ENCODE measurements around the gene ARHGEF3.
"Not testable (repeated sequence)": the region's sequence is repeated elsewhere in the genome, so short reads cannot be mapped to it uniquely, and the experiment has no call there.

ARHGEF3 gene

GRCh38 chr3:56748663-56749231, 53.0 kb downstream of the ARHGEF3 start:
- in situ Hi-C loops (cut with HindIII; ENCODE audit: low sequenced_read_pairs) = no loop called here

DNA sequence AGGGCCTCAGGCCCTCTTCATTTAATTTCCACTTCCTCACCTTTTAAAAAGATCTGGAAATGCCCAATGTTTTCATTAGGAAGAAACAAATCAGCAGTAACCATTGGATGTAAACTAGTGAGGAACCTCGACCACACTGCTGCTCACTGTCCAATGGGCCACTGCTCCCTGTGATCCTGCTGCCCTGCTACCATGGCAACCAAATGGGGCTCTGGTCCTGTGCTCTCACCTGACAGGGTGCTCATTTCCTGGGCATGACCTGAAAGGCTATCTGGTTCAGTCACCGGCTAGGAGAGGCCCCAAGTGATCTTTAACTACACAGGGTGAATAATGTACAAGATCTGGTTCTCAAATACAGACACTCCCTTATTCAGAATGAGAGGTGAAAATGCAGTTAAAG, 54.6 kb downstream of the ARHGEF3 start:
- in situ Hi-C loops (cut with HindIII; ENCODE audit: low sequenced_read_pairs) = no loop called here

DNA sequence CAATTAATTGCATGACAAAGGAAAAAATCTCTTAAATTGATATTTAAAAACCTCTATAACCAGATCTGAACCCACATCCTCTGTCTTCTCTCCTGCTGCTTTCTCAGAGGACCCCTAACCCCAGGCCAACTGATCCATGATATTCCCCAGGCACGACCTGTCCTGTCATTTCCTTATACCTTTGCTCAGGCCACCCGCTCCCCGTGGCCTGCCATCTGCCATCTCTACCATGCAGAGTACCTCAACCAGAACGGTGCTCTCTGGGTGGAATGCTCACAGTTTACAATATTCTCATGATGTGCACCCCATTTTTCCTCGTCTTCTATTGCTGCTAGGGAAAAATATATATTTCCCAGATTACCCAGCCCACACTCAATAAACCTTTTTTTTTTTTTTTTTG, 57.7 kb downstream of the ARHGEF3 start:
- in situ Hi-C loops (cut with HindIII; ENCODE audit: low sequenced_read_pairs) = no loop called here

DNA sequence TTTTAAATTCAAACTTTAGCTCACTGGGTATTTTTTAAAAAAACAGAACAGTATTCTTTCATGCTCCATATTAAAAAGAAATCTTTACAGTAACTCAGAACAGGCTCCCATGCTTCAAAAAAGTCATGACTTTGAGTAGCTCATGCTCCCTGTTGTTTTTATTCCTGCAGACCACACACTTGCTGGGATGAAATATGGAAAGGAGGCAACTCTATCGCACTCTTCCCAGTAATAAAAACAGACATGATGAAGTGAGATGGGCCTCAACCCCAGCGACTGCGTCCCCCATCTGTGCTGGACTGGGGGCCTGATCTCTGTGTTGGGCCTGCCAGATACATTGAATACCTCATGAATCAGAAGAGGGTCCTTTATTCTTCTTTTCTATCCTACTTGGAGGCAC, 58.9 kb downstream of the ARHGEF3 start:
- in situ Hi-C loops (cut with HindIII; ENCODE audit: low sequenced_read_pairs) = no loop called here

- in situ Hi-C loops (cut with HindIII; ENCODE audit: low sequenced_read_pairs) = no loop called here
Observed at GRCh38 chr3:56739036-56739435, 62.7 kb downstream of the ARHGEF3 start.

GRCh38 chr3:56737006-56737405, 64.7 kb downstream of the ARHGEF3 start:
- in situ Hi-C loops (cut with HindIII; ENCODE audit: low sequenced_read_pairs) = no loop called here

- in situ Hi-C loops (cut with HindIII; ENCODE audit: low sequenced_read_pairs) = no loop called here
Observed at GRCh38 chr3:56732109-56732508, 69.6 kb downstream of the ARHGEF3 start.

- in situ Hi-C loops (cut with HindIII; ENCODE audit: low sequenced_read_pairs) = no loop called here
Observed at GRCh38 chr3:56725175-56725574, 76.6 kb downstream of the ARHGEF3 start.

GRCh38 chr3:56724676-56725075, 77.1 kb downstream of the ARHGEF3 start:
- in situ Hi-C loops (cut with HindIII; ENCODE audit: low sequenced_read_pairs) = no loop called here

GRCh38 chr3:56720849-56721248, 80.9 kb downstream of the ARHGEF3 start:
- in situ Hi-C loops (cut with HindIII; ENCODE audit: low sequenced_read_pairs) = no loop called here

DNA sequence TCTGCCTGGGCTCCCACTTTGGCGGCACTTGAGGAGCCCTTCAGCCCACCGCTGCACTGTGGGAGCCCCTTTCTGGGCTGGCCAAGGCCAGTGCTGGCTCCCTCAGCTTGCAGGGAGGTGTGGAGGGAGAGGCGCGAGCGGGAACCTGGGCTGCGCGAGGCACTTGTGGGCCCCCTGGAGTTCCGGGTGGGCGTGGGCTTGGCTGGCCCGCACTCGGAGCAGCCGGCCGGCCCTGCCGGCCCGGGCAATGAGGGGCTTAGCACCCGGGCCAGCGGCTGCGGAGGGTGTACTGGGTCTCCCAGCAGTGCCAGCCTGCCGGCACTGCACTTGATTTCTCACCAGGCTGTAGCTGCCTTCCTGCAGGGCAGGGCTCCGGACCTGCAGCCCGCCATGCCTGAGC, 82.9 kb downstream of the ARHGEF3 start:
- in situ Hi-C loops (cut with HindIII; ENCODE audit: low sequenced_read_pairs) = not testable (repeated sequence)

GRCh38 chr3:56711344-56711743, 90.4 kb downstream of the ARHGEF3 start:
- in situ Hi-C loops (cut with HindIII; ENCODE audit: low sequenced_read_pairs) = no loop called here

DNA sequence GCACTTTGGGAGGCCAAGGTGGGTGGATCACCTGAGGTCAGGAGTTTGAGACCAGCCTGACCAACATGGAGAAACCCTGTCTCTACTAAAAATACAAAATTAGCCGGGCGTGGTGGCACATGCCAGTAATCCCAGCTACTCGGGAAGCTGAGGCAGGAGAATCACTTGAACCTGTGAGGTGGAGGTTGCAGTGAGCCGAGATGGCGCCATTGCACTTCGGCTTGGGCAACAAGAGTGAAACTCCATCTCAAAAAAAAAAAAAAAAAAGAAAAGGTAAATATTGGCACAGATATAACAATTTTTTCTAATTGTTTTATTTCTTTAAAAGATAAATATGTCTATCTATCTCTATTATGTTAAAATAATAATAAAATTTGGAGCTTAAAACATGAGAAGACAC, 94.3 kb downstream of the ARHGEF3 start:
- in situ Hi-C loops (cut with HindIII; ENCODE audit: low sequenced_read_pairs) = not testable (repeated sequence)

DNA sequence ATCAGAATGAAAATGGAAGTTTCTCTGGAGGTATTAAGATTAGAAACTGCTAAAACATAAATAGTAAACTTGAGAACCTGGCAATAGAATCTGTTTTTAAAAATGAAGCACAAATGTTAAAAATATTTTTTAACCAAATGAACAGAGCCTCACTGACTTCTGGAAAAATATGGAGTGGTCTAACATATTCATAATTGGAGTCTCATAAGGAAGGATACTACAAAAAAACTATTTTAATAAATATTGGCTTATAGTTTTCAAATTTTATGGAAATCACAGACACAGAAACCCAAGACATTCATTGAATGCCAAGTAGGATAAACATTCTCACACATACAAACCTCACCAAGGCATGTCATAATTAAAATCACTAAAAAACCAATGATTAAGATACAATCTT, 95.1 kb downstream of the ARHGEF3 start:
- in situ Hi-C loops (cut with HindIII; ENCODE audit: low sequenced_read_pairs) = no loop called here

- in situ Hi-C loops (cut with HindIII; ENCODE audit: low sequenced_read_pairs) = no loop called here
Observed at GRCh38 chr3:56704706-56705105, 97.0 kb downstream of the ARHGEF3 start.

- in situ Hi-C loops (cut with HindIII; ENCODE audit: low sequenced_read_pairs) = no loop called here
Observed at GRCh38 chr3:56702490-56703315, 99.0 kb downstream of the ARHGEF3 start.

DNA sequence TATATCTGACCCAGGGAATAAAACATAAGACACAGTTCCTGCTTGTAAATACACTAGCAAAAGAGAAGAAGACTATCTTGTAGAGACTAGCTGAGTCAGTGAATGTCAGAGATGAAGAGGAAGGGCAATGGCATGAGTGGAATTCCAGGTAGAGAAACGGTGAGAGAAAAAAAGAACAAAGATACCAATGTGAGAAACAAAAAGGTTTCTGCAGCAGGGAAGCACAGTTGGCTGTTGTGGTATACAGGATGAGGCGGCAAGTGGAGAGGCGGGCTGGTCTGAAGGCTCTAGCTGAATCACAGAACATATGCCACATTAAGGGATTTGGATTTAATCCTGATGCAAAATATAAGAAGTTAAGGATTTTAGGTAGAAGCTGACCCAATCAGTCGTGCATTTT, 101.6 kb downstream of the ARHGEF3 start:
- in situ Hi-C loops (cut with HindIII; ENCODE audit: low sequenced_read_pairs) = no loop called here

- in situ Hi-C loops (cut with HindIII; ENCODE audit: low sequenced_read_pairs) = no loop called here
Observed at GRCh38 chr3:56694867-56695683, 106.7 kb downstream of the ARHGEF3 start.

GRCh38 chr3:56693750-56694149, 108.0 kb downstream of the ARHGEF3 start:
- in situ Hi-C loops (cut with HindIII; ENCODE audit: low sequenced_read_pairs) = no loop called here

GRCh38 chr3:56692520-56693433, 109.0 kb downstream of the ARHGEF3 start:
- in situ Hi-C loops (cut with HindIII; ENCODE audit: low sequenced_read_pairs) = not testable (repeated sequence)

- in situ Hi-C loops (cut with HindIII; ENCODE audit: low sequenced_read_pairs) = not testable (repeated sequence)
Observed at GRCh38 chr3:56692001-56692365, 109.8 kb downstream of the ARHGEF3 start.

Measured in DLD1 (cell line).